Fibroblast of skin of right biceps (primary cell): ENCODE measurements around the gene TPD52L2.
"Not testable (repeated sequence)": the region's sequence is repeated elsewhere in the genome, so short reads cannot be mapped to it uniquely, and the experiment has no call there.

ENCODE experiments used
- DNase-seq: peaks from one replicate; pipeline ENCODE4 v3.0.0-alpha.2; 2013

TPD52L2 gene

DNA sequence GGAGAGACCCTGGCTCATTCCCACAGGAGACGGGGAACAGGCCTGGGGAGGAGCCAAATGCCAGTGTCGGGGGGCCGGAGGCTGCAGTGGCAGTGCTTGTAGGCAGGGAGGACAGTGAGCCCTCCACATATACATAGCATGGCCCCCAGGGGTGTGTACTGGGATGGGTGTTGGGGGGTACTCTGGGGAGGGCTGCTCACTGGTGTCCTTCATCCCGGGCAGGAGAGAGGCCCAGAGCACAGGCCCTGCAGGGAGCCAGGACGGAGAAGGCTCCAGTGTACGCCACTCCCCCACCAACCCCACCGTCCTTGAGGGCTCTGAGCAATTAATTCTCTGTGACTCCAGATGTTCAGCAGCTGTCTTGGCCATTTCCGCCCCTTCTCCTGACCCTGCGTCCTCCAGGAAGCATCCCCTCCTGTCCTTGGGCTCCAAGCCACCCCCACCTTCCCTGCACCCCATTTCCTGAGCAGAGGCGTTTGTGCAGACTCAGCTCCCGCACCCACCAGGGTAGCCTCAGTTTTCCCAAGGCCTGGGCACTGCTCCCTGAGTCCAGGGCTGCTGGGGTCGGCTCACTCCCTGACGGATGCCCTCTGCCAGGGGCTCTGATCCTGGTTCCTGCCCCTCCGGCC, 7.2 kb upstream of the TPD52L2 start:
- DNase-seq = no peak

DNA sequence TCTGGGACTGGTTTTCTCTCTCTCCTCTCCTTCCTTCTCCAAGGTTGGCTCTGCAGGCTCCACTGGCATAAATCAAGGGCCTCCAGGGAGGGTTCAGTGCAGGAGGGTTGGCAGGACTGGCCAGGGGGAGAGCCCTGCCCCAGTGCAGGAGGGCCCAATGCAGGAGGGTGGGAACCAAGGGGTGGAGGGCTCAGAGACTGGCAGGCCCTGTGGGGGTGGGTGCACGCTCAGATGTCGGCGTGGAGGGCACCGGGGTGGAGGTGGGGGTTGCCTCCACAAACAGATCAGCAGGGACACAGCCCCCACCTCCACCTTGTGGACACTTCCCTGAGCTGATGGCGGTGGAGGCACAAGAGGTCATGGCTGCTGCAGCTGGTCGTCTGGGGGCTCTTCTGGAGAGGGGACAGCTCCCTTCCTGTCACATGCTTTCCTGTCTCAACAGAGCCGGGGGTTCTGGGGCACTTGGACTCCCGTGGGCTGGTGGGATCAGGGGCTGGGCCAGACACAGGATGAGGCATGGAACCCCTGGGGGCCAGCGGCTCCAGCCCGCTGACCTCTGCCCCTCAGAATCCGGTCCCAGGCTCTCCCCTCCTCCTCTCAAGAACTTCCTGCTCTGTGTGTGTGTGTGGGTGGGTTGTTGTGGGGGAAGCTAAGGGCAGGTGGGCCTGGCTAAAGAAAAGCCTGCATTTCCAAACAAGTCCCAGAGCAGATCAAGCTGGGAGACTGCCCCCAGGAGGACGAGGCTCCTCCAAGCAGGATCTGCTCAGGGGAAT, 6.5 kb upstream of the TPD52L2 start:
- DNase-seq = no peak

DNA sequence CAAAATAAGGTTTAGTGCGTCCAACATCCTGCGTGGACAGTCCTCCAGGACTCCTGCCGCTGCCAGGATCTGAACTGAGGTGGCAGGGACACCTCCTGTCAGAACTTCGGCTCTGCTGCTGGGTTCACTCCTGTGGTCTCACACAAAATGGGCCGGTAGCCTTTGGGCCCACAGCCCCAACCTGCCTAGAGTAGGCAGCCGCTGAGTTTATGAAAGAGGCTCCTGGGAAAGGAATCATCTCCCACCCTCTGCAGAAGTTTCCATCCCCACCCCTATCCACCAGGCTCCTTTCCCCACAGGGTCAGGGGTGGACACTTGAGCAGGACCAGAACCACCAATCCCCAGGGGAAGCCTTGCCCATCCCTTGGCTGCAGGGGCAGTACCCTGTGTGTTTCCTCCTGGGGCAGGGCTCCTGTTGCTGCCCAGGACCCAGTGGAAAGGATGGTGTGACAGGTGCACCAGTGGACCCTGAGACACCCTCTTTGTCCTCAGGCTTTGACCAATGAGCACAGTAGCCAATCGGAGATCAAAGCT, 5.8 kb upstream of the TPD52L2 start:
- no peak for DNase-seq

DNA sequence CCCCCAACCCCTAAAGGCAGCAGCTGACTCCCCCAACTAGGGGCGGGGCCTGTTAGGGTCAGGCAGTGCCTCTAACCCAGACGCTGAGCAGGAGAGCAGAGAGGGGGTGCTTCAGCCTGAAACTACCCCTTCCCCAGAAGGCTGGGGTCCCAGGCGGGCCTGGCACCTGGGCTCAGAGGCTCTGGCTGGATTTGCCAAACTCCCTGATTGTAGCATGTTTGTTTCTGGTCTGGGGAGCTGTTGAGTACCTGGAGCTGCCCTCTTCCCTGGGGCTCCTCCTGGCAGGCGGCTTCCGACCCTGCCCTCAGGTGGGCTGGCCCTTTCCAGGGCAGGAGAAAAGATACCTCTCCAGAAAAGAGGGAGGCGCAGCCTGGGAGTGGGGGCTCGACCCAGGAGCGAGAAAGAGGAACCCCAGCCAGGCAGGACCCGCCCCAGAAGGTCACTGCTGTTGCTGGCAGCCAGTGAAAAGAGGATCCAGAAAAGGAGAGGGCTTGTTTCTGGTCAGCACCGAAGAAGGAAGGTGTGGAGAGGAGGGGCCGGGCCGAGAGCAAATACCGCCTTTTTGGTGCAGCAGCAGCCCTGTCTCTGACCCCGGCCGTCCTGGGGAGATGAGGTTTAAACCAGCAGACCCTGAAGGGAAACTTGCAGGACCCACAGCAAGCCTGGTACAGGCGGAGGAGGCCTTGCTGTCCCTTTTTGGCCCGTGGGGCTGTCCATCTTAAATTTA, 4.6 kb upstream of the TPD52L2 start:
- DNase-seq = no peak

DNA sequence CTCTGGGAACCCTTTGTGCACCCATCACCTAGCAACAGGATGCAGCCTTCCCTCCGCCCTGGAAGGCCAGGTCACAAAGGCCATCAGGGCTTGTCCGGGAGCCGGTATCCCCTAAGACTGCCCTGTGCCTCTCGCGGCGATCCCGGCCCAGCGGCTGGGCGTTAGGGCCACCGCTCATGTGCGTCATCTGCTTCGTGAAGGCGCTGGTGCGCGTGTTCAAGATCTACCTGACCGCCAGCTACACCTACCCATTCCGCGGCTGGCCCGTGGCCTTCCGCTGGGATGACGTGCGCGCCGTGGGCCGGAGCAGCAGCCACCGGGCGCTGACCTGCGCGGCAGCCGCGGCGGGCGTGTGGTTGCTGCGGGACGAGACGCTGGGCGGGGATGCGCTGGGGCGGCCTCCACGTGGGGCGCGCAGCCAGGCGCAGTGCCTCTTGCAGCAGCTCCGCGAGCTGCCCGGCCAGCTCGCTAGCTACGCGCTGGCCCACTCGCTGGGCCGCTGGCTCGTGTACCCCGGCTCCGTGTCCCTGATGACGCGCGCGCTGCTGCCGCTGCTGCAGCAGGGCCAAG, 3.6 kb upstream of the TPD52L2 start, which contains the start of gene ABHD16B:
Gene ABHD16B, plus strand, starts transcription at position 134 of the 570 bp plus-strand sequence. Its CDS starts 43 bp downstream, at position 177.
- no peak for DNase-seq

DNA sequence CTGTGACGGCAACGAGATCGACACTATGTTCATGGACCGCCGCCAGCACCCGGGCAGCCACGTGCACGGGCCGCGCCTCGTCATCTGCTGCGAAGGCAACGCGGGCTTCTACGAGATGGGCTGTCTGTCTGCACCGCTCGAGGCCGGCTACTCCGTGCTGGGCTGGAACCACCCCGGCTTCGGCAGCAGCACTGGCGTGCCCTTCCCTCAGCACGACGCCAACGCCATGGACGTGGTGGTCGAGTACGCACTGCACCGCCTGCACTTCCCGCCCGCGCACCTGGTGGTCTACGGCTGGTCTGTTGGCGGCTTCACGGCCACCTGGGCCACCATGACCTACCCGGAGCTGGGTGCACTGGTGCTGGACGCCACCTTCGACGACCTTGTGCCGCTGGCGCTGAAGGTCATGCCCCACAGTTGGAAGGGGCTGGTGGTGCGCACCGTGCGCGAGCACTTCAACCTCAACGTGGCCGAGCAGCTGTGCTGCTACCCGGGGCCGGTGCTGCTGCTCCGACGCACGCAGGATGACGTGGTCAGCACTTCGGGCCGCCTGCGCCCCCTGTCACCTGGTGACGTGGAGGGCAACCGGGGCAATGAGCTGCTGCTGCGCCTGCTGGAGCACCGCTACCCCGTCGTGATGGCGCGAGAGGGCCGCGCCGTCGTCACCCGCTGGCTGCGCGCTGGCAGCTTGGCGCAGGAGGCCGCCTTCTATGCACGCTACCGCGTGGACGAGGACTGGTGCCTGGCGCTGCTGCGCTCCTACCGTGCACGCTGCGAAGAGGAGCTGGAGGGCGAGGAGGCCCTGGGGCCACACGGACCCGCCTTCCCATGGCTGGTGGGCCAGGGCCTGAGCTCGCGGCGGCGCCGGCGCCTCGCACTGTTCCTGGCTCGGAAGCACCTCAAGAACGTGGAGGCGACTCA, 2.8 kb upstream of the TPD52L2 start:
- DNase-seq = no peak

DNA sequence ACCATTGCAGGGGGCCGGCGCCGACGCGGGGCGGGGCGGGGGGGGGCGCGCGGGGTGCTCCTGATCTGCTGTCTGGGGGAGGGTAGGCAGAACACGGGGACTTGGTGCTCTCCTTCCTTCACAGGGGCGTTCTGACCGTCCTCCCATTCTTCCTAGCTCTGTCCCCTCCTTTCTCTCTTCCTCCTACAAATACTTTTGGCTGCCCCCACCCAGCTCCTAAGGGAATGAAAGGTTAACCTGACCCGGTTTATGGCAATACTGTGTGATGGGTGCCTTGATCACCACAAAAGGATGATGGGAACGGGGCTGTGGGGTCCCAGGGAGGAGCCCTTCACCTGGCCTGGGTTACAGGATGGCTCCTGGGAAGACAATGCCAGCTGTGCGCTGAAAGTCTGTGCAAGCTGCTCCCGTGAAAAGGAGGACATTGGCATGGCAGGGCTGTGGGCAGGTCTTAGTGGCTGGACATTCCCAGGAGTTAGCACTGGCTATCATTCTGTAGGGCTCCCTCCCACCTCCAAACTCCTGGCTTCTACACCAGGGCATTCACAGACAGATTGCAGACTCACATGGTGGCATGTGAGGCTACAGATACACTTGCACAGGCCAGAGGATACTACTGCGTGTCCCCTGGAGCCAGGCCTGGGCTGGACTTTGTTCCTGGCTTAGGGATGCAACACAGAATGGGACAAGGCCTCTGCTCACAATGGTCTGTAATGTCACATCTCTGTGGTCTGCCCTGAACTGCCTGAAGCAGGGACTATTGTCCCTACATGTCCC, 1.9 kb upstream of the TPD52L2 start:
- DNase-seq = no peak

DNA sequence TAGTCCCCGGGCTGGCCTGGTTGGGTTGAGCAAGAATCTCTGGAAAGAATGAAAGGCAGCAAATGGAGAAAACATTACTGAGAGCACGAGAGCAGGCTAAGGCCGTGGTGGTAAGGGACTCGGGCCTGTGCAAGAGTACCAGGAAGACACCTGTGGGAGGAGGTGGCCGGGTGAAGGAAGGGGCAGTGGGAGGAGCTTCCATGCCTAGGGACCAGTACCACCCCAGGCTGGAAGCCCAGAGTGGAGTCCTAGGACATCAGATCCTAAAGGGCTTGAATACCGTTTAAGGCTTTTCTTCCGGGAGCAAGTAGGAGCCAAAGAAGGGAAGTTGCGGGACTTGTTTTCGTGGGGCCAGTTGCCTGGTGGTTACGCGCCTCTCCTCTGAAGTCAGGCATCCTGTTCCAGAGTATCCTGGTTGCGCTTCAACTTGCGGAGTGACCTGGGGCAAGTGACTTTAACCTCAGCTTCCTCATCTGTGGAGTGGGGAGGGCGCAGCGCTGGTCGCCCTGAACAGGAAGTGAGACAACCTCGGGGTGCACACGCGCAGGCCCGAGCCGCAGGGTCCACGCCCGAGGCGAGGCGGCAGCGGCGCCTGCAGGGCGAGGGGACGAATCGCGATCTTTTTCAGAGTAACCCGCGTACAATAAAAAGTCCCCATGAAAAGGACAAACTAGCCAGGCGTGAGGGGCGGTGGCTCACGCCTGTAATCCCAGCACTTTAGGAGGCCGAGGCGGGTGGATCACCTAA, 1.1 kb upstream of the TPD52L2 start:
- peak; percentile 73 for DNase-seq

DNA sequence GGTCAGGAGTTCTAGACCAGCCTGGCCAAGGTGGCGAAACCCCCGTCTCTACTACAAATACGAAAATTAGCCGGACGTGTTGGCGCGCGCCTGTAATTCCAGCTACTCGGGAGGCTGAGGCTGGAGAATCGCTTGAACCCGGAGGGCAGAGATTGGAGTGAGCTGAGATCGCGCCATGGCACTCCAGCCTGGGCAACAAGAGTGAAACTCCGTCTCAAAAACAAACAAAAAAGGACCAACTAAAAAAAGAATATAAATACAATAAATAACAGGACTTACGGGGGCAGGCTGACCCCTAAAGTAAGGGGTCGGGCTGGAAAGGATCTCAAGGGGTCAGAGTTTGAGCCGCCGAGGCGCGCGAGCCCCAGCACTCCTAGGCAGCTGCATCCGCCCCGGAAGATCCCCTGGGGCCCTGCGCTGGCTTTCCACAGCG, 509 bp upstream of the TPD52L2 start:
- no peak for DNase-seq

DNA sequence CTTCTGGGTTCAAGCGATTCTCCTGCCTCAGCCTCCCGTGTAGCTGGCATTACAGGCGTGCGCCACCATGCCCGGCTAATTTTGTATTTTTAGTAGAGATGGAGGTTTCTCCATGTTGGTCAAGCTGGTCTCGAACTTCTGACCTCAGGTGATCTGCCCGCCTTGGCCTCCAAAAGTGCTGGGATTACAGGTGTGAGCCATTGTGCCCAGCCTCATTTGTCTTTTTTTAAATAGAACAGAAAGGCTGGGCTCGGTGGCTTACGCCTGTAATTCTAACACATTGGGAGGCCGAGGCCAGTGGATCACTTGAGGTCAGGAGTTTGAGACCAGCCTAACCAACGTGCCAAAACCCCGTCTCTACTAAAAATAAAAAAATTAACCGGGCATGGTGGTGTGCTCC, 2.0 kb downstream of the TPD52L2 start:
- not testable (repeated sequence) for DNase-seq

DNA sequence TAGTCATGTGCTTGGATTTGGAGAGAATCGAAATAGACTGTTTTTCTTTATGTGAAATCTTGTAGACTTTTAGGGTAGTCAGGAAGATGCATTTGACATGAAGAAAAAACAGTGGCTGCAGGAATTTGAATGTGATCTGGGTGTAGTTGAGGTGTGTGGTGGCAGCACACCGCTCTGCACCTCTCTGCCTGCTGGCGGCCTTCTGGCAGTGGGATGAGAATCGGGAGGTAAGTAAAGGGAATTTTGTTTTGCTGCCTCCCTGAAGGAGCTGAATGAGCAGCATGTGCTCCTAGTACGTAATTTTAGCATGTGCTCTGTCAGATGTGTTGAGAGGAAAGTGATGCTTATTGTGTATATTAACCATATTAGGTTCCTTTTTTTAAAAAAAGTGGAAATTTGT, 3.2 kb downstream of the TPD52L2 start:
- DNase-seq = no peak

DNA sequence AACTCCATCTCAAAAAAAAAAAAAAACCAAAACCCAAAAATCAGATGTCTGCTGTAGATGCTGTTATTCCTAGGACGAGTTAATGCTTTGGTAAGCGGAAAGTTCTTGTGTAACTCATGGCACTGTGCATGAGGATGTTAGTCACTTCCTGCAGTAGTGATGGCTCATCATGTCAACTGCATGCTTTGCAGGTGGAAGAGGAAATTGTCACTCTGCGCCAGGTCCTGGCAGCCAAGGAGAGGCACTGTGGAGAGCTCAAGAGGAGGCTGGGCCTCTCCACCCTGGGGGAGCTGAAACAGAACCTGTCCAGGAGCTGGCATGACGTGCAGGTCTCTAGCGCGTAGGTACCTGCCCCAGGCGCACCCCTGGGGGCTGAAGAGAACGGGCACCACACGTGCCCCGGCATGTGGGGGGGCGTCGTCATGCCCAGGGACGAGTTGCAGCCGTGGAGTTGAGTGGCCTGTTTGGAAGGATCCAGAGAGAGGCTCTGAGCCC, 8.5 kb downstream of the TPD52L2 start:
- DNase-seq = peak; percentile 75

DNA sequence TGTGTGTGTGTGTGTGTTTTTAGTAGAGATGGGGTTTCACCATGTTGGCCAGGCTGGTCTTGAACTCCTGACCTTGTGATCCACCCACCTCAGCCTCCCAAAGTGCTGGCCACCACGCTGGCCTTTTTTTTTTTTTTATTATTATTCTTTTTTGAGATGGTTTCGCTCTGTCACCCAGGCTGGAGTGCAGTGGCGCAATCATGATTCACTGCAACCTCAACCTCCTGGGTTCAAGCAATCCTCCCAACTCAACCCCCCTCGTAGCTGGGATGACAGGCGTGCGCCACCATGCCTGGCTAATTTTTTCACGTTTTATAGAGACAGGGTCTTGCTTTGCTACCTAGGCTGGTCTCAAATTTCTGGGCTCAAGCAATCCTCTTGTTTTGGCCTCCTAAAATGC, 9.2 kb downstream of the TPD52L2 start:
- not testable (repeated sequence) for DNase-seq

DNA sequence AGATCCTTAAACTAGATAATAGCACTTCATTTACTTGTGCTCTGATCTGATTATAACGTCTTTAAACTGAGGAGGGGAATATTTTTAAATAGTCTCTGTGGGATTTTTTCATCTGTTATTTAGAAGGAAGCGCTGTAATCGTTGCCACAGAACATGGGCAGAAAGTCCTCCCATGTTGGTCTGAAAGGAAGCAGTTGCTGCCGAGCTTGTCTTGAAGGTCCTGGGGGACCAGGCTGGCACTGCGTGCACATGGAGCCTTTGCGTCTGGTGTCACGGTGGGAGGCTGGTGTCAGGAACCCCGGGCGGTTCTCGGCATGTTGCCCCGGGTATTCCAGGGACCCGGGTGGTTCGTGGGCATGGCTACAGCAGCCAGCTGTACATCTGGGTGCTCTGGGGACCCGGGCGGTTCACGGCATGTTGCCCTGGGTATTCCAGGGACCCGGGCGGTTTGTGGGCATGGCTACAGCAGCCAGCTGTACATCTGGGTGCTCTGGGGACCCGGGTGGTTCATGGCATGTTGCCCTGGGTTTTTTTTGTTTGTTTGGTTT, 11.5 kb downstream of the TPD52L2 start:
- no peak for DNase-seq

DNA sequence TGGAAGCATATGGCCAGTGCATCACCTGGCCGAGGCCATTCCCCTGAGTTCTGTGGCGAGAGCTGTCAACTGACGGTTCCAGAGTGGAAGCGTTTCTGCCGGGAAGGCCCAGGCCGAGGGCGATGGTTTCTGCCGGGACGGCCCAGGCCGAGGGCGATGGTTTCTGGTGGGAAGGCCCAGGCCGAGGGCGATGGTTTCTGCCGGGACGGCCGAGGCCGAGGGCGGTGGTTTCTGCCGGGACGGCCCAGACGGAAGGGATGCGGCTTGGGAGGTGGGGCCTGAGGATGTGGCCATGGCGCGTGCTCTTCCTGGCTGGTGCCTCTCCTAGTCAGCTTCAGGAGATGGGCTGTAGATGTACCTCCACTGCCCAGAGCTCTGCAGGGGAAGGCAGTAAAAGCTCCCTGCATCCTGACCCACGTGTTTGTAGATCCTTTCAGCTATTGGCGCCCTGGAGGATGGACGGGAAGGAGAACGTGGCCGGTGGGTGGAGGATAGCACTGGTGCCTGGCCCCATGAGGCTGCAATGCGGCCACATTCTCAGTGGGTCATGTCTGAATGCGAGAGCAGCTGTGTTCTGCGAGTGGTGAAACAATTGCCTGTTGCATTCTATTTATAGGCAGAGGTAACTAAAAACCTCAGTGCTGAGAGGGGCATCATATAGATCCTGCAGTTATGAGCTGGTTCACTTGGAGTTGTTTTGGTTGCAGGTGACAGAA, 12.8 kb downstream of the TPD52L2 start:
- no peak for DNase-seq

DNA sequence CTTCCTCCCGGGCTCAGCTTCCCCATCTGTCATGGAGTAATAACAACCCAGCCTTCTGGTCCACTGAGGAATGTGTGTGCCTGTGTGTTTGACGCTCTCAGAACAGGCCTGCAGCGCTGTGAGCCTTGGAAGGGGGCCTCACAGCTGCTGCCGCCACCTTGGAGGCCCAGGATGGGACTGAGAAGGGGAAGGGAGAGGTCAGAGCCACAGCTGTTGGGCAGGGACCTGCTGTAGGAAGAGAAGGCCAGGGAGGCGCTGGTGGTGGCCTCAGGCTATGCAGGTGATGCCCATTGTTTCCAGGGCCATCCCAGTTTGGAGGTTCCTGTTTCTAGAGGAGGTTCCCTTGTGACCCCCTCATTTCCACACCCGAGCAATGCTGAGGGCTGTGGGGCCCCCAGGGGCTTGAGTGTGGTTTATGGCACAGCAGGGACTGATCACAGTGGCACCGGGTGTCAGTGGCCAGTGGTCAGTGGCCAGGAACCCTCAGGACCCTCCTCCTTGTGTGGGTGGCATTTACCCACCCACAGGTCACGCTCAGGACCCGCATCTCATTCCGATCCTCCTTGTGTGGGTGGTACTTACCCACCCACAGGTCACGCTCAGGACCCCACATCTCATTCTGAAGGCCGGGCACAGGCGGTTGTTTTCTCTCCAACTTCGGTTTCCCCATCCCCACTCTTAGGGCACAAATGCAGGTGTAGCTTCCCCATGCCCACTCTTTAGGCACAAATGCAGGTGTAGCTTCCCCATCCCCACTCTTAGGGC, 14.0 kb downstream of the TPD52L2 start:
- no peak for DNase-seq

DNA sequence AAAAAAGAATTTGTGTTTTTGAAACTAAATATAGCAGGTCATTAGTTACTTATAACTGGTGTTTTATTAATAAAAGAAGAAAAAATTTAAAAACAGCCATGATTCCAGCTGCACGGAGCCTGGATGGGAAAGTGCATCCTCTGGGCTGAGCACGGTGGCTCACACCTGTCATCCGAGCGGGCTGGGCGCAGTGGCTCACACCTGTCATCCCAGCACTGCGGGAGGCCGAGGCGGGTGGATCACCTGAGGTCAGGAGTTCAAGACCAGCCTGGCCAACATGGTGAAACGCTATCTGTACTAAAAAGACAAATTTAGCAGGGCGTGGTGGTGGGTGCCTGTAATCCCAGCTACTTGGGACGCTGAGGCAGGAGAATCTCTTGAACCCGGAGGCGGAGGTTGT, 15.8 kb downstream of the TPD52L2 start:
- not testable (repeated sequence) for DNase-seq

DNA sequence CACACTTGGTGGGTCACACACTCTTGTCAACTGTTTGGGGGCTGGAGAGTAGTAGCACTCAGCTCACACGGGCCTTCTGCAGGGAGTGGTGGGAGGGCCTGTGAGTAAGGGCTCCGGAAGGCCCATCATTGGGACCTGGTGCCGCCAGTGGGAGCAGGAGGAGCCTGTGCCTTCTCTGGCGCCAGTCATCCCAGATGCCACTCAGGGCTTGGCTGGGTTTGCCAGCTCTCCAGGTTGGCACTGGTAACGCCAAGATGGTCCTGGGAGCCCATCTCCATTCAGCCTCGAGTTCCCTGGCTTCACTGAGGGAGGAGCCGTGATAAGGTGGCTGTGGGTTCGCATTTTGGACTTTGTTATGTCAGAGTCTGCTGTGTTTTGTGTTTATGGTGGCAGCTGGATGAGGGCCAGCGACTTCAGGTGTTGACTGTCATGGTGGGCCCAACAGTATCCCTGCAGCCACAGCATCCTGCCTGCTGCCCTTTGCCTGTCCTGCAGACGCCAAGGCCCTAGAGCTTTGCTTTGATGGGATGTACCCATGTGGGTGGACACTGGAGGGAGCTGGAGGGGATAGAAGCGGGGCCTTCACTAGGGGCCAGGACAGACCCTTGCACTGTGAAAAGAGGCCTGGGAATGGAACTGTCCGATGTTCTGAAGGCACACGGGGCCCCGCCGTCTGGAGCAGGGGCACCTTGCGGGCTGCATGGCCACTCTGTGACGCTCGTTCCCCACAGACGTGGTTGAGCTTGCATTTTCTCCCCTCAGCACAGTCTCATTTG, 16.6 kb downstream of the TPD52L2 start:
- DNase-seq = no peak
